Measurements from ENCODE around the gene WDR1.

- no peak for TF ChIP-seq NFKBIZ (CRISPR knock-in tag; IDR thresholded peaks at IDR 0.05)
- TF ChIP-seq RXRA (CRISPR knock-in tag; IDR thresholded peaks at IDR 0.05): no peak
These were observed 11.7 kb downstream of the WDR1 start for GRCh38 chr4:10104991-10105276.
